ENCODE data around the gene PPP2R2C. TPM values are rescaled to one million over a fixed set of nuclear protein-coding genes. Genes with fewer than 3 reads are reported as not detected.

The PPP2R2C gene
- total RNA-seq, 1 experiment from 2014 or later: 8.1 TPM

GRCh38 chr4:6497796-6498195, 25.4 kb upstream of the PPP2R2C start:
- H3K18ac ChIP-seq (ENCODE audit: insufficient read length, low read depth, low read length): no peak overlapping the region
- H3T11ph ChIP-seq (ENCODE audit: low read length): no peak overlapping the region
- no CpG with 5 or more reads among the region's 8 CpGs for WGBS (ENCODE audit: extremely low coverage, insufficient read length, low lambda C conversion rate)
- no peak overlapping the region for H4K5ac ChIP-seq (ENCODE audit: insufficient read length, low read depth, low read length)
- no peak overlapping the region for H3K14ac ChIP-seq (ENCODE audit: insufficient read depth, low read length)
- H3K27ac ChIP-seq (ENCODE audit: insufficient read length, low read depth, low read length): no peak overlapping the region
- no peaks in the 10 kb centered on the region for H4K20me1 ChIP-seq (ENCODE audit: control insufficient read depth, insufficient read depth, insufficient read length)
- H3K79me1 ChIP-seq (ENCODE audit: insufficient read depth, low read depth, low read length, poor library complexity, severe bottlenecking): no peaks in the 10 kb centered on the region
- no peak overlapping the region for H2AK5ac ChIP-seq (ENCODE audit: insufficient read length, low read length)
- H2AFZ ChIP-seq (ENCODE audit: low read length): no peak overlapping the region
- H3K9me3 Mint-ChIP-seq: peaks cover 0 to 4% of the 10 kb centered on the region in 2 experiments; a peak in 2 of 5 replicates
- DNase-seq: no peak
- no peak overlapping the region for H3K4ac ChIP-seq (ENCODE audit: low read depth, low read length)
- H3K9ac ChIP-seq (ENCODE audit: extremely low read depth, insufficient read length, low read length): no peak overlapping the region
- no peaks in the 10 kb centered on the region for H3K27me3 ChIP-seq (ENCODE audit: insufficient read depth, low read length)
- H2BK20ac ChIP-seq (ENCODE audit: low read depth, low read length, poor library complexity, severe bottlenecking): no peak overlapping the region
- no peaks in the 10 kb centered on the region for H3K36me3 Mint-ChIP-seq (ENCODE audit: insufficient read depth in 1 of 3, low read depth in 3 of 3)
- H3K4me2 ChIP-seq (ENCODE audit: insufficient read depth, insufficient read length, low read length): no peak overlapping the region
- no peak overlapping the region for H3K4me3 Mint-ChIP-seq
- no peak overlapping the region for H3K23ac ChIP-seq (ENCODE audit: insufficient read length, low read depth, low read length)
- H3K79me2 ChIP-seq (ENCODE audit: insufficient read depth, low read length): no peaks in the 10 kb centered on the region
- H3K56ac ChIP-seq (ENCODE audit: insufficient read length, low read depth, low read length): no peak overlapping the region
- H3K4me1 ChIP-seq (ENCODE audit: insufficient read depth, low read length): no peaks in the 10 kb centered on the region
- H4K8ac ChIP-seq (replicated peaks; ENCODE audit: insufficient read length, low read depth, low read length): no peak overlapping the region
- peaks cover 14 to 16% of the 10 kb centered on the region in 2 experiments for H3K4me1 Mint-ChIP-seq
- H3K9me3 ChIP-seq (ENCODE audit: control insufficient read depth, low read depth, low read length): no peaks in the 10 kb centered on the region
- H3K27me3 Mint-ChIP-seq (ENCODE audit: low read depth): peaks cover 19% of the 10 kb centered on the region
- H2BK15ac ChIP-seq (ENCODE audit: low read depth, low read length): no peak overlapping the region
- H3K23me2 ChIP-seq (ENCODE audit: insufficient read length, low read depth, low read length, poor library complexity, severe bottlenecking): no peaks in the 10 kb centered on the region
- no peak overlapping the region for H4K91ac ChIP-seq (ENCODE audit: insufficient read length, low read depth, low read length)
- H3K27ac Mint-ChIP-seq: peak overlapping the region in 1 of 3 experiments; percentile 61; a peak in 1 of 7 replicates
- TF ChIP-seq CTCF (conservative IDR thresholded peaks at IDR 0.05): no peak
- H2BK12ac ChIP-seq (ENCODE audit: insufficient read length, low read depth, low read length): no peak overlapping the region
- no peak overlapping the region for H2BK120ac ChIP-seq (ENCODE audit: low read depth, low read length, poor library complexity, severe bottlenecking)
- no peak overlapping the region for H2BK5ac ChIP-seq (ENCODE audit: insufficient read length, low read length)

Data from H9 (cell line).